DOHH2 (cell line): ENCODE data around the gene PRMT7.
A peak's percentile ranks its signal among the peaks of the same experiment; 100 is the strongest.

Experiments used
- H3F3A ChIP-seq: fragments of 200-600 bp; sonication (generic), shearing (Covaris generic); 2 replicates; pipeline ENCODE4 v1.6.0; 2016; ENCODE audit warnings: antibody characterized with exemption, mild to moderate bottlenecking; ENCODE audit not compliant: control insufficient read depth, insufficient read depth
- H3K27ac ChIP-seq: fragments of 200-600 bp; sonication (generic); 2 replicates; pipeline ENCODE4 v1.5.1; 2014; ENCODE audit warnings: low read depth, mild to moderate bottlenecking, low read length, moderate library complexity
- H3K27me3 ChIP-seq: fragments of 200-600 bp; sonication (generic); 2 replicates; pipeline ENCODE4 v1.6.1; 2014; ENCODE audit warnings: mild to moderate bottlenecking, low read length, mixed read lengths; ENCODE audit not compliant: control insufficient read depth
- H3K36me3 ChIP-seq: fragments of 200-600 bp; sonication (generic); 2 replicates; pipeline ENCODE4 v1.6.1; 2014; ENCODE audit warnings: mild to moderate bottlenecking, low read length, moderate library complexity, mixed read lengths; ENCODE audit not compliant: control insufficient read depth
- H3K4me1 ChIP-seq: fragments of 200-600 bp; sonication (generic); 2 replicates; pipeline ENCODE4 v1.6.1; 2014; ENCODE audit warnings: mild to moderate bottlenecking, low read length, mixed read lengths; ENCODE audit not compliant: control insufficient read depth
- H3K4me2 ChIP-seq: fragments of 200-600 bp; sonication (generic); 2 replicates; pipeline ENCODE4 v1.6.0; 2014; ENCODE audit warnings: mild to moderate bottlenecking, low read length, moderate library complexity
- H3K4me3 ChIP-seq: fragments of 200-600 bp; sonication (generic); 2 replicates; pipeline ENCODE4 v1.5.1; 2014; ENCODE audit warnings: mild to moderate bottlenecking, low read length, mixed read lengths
- H3K79me2 ChIP-seq: fragments of 200-600 bp; sonication (generic); 2 replicates; pipeline ENCODE4 v1.6.1; 2014; ENCODE audit warnings: mild to moderate bottlenecking, low read length, mixed read lengths; ENCODE audit not compliant: control insufficient read depth
- H3K9me2 ChIP-seq: fragments of 200-600 bp; sonication (generic); replicated peaks from 2 replicates; pipeline ENCODE4 v1.6.1; 2014; ENCODE audit warnings: mild to moderate bottlenecking, low read length, mixed read lengths; ENCODE audit not compliant: control insufficient read depth
- H3K9me3 ChIP-seq: fragments of 200-600 bp; sonication (generic); 2 replicates; pipeline ENCODE4 v1.6.1; 2014; ENCODE audit warnings: antibody characterized with exemption, low read length, mixed read lengths; ENCODE audit not compliant: control insufficient read depth, insufficient read depth
- H4K20me1 ChIP-seq: fragments of 200-600 bp; sonication (generic); 2 replicates; pipeline ENCODE4 v1.6.0; 2014; ENCODE audit warnings: low read depth, mild to moderate bottlenecking, antibody characterized with exemption, low read length, moderate library complexity; ENCODE audit not compliant: control insufficient read depth, insufficient read depth
- EZH2phosphoT487 ChIP-seq: fragments of 200-600 bp; sonication (generic); IDR thresholded peaks from 2 replicates; pipeline ENCODE4 v1.6.1; 2017; ENCODE audit warnings: borderline replicate concordance, mild to moderate bottlenecking, antibody characterized with exemption, low read length, moderate library complexity, mixed read lengths
- TF ChIP-seq, protein P1 (sequence below): fragments of 200-600 bp; sonication (generic); IDR thresholded peaks from one replicate; pipeline ENCODE4 v1.5.1; 2014; ENCODE audit warnings: antibody characterized with exemption, mild to moderate bottlenecking, low read depth, low read length; ENCODE audit not compliant: poor library complexity, severe bottlenecking

Gene PRMT7

GRCh38 chr16:68362947-68363657 is 52.3 kb downstream of the PRMT7 start:
- peaks cover 17% of the 10 kb centered on the region for H3K27me3 ChIP-seq
- H3K4me3 ChIP-seq, result no peak overlapping the region
- H3K4me2 ChIP-seq, result no peak overlapping the region
- TF ChIP-seq, protein P1, sequence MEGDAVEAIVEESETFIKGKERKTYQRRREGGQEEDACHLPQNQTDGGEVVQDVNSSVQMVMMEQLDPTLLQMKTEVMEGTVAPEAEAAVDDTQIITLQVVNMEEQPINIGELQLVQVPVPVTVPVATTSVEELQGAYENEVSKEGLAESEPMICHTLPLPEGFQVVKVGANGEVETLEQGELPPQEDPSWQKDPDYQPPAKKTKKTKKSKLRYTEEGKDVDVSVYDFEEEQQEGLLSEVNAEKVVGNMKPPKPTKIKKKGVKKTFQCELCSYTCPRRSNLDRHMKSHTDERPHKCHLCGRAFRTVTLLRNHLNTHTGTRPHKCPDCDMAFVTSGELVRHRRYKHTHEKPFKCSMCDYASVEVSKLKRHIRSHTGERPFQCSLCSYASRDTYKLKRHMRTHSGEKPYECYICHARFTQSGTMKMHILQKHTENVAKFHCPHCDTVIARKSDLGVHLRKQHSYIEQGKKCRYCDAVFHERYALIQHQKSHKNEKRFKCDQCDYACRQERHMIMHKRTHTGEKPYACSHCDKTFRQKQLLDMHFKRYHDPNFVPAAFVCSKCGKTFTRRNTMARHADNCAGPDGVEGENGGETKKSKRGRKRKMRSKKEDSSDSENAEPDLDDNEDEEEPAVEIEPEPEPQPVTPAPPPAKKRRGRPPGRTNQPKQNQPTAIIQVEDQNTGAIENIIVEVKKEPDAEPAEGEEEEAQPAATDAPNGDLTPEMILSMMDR, result no peak
- no peak for TF ChIP-seq EZH2phosphoT487
- H3K79me2 ChIP-seq, result no peaks in the 10 kb centered on the region
- H3K36me3 ChIP-seq, result peaks cover 5% of the 10 kb centered on the region; the same call in 1 of the 2 replicates
- no peaks in the 10 kb centered on the region for H3K9me2 ChIP-seq
- H3F3A ChIP-seq, result no peaks in the 10 kb centered on the region
- H3K4me1 ChIP-seq, result peaks cover 6% of the 10 kb centered on the region
- no peaks in the 10 kb centered on the region for H3K9me3 ChIP-seq
- no peaks in the 10 kb centered on the region for H4K20me1 ChIP-seq
- no peak overlapping the region for H3K27ac ChIP-seq

DNA sequence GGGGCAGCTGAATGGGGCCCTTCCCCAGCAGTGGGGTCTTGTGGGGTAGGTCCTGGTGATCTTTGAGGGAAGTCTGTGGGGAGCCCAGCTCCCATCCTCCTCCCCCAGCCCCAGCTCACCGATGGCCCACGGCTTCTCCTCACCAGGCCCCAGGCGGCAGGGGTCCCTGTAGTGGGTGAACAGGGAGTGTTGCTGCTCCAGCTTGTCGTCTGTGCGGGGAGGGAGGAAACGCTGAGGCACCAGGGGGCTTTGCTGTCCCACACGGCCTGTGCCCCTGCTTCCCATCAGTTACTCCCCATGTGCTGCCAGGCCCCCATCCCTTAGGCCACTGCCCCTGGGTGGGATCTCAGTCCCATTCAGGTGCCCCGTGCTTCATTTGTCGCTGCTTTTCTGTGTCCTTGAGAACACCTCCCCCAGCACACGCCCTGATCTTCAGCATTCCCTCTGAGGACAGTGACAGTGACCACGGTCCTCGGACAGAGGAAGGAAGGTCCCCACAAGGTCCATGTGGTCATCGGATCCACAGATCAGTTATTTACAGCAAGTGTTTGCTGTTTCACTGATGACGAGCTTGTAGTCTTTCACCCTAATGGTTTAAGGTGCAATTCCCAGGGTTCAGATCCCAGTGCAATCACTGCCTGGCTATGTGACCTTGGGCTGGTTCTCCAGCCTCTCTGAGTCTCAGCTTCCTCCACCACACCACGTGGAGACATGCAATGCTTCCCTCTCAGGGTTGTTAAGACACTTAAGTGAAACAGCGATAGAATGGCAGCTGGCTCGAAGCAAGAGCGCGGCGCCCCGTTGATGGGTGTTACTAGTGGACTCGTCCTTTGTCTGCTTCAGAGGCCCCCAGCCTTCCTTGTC is 53.1 kb downstream of the PRMT7 start:
- Histone ChIP-seq H3K9me3 (no peaks in the 10 kb centered on the region), H3K4me1 (peaks cover 14% of the 10 kb centered on the region), H3F3A (no peaks in the 10 kb centered on the region), H3K4me3 (no peak overlapping the region), H3K4me2 (no peak overlapping the region), H3K9me2 (no peaks in the 10 kb centered on the region), H3K27me3 (peaks cover 17% of the 10 kb centered on the region), H4K20me1 (no peaks in the 10 kb centered on the region), H3K27ac (no peak overlapping the region), H3K36me3 (no peaks in the 10 kb centered on the region; the same call in 1 of the 2 replicates), H3K79me2 (no peaks in the 10 kb centered on the region)
- TF ChIP-seq, protein P1, result no peak
- TF ChIP-seq EZH2phosphoT487, result no peak

- Histone ChIP-seq H3K9me3 (no peaks in the 10 kb centered on the region), H3K9me2 (no peaks in the 10 kb centered on the region), H3K4me3 (no peak overlapping the region), H3K36me3 (no peaks in the 10 kb centered on the region), H4K20me1 (no peaks in the 10 kb centered on the region; the same call in 1 of the 2 replicates), H3K27ac (no peak overlapping the region), H3K4me1 (peaks cover 20% of the 10 kb centered on the region), H3F3A (no peaks in the 10 kb centered on the region), H3K4me2 (no peak overlapping the region), H3K79me2 (no peaks in the 10 kb centered on the region), H3K27me3 (peaks cover 19% of the 10 kb centered on the region)
- no peak for TF ChIP-seq EZH2phosphoT487
- TF ChIP-seq, protein P1, result peak; percentile 32
These were observed 53.8 kb downstream of the PRMT7 start for GRCh38 chr16:68364561-68364998.
